ENCODE measurements around the gene HTR4. TPM values are rescaled to one million over a fixed set of nuclear protein-coding genes. Genes with fewer than 3 reads are reported as not detected.

HTR4 gene
- total RNA-seq, 4 donors from 2014 or later = 17.6 to 21.3 (median 19.9) TPM

- WGBS, 2 donors (ENCODE audit: low coverage in 1 of 2) = 30 to 40% methylated on average over 3 to 4 of the region's 4 CpGs
- DNase-seq = peak; percentile 62
- no peaks in the 10 kb centered on the region for H3K36me3 ChIP-seq
- TF ChIP-seq POLR2AphosphoS5 (IDR thresholded peaks at IDR 0.05) = no peak
- TF ChIP-seq POLR2A (IDR thresholded peaks at IDR 0.05) = no peak
- no peak for TF ChIP-seq EP300 (IDR thresholded peaks at IDR 0.05; ENCODE audit: low read depth)
- TF ChIP-seq, protein P1, sequence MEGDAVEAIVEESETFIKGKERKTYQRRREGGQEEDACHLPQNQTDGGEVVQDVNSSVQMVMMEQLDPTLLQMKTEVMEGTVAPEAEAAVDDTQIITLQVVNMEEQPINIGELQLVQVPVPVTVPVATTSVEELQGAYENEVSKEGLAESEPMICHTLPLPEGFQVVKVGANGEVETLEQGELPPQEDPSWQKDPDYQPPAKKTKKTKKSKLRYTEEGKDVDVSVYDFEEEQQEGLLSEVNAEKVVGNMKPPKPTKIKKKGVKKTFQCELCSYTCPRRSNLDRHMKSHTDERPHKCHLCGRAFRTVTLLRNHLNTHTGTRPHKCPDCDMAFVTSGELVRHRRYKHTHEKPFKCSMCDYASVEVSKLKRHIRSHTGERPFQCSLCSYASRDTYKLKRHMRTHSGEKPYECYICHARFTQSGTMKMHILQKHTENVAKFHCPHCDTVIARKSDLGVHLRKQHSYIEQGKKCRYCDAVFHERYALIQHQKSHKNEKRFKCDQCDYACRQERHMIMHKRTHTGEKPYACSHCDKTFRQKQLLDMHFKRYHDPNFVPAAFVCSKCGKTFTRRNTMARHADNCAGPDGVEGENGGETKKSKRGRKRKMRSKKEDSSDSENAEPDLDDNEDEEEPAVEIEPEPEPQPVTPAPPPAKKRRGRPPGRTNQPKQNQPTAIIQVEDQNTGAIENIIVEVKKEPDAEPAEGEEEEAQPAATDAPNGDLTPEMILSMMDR (IDR thresholded peaks at IDR 0.05) = no peak
- H3K4me1 ChIP-seq = peaks cover 0 to 19% (median 8%) of the 10 kb centered on the region in 4 donors
- in situ Hi-C loops (cut with MboI; ENCODE audit: low pct_ligation_motif_present in 1 of 4, low pct_unique_long_range_greater_than_20kb in 1 of 4, low sequenced_read_pairs in 3 of 4) (no loop called here), intact Hi-C loops (cut with DNase I; ENCODE audit: low total_unique reads) (no loop called here)
- no peak overlapping the region for H3K4me3 ChIP-seq
- no peaks in the 10 kb centered on the region for H3K9me3 ChIP-seq
- H3K27me3 ChIP-seq = no peaks in the 10 kb centered on the region
- no peak overlapping the region for H3K27ac ChIP-seq
Measured at GRCh38 chr5:148559461-148559860, 94.9 kb downstream of the HTR4 start.

GRCh38 chr5:148558892-148559291 is 95.4 kb downstream of the HTR4 start:
- TF ChIP-seq, protein P1 (IDR thresholded peaks at IDR 0.05) = no peak
- TF ChIP-seq POLR2AphosphoS5 (IDR thresholded peaks at IDR 0.05) (no peak), EP300 (IDR thresholded peaks at IDR 0.05; ENCODE audit: low read depth) (no peak), POLR2A (IDR thresholded peaks at IDR 0.05) (no peak)
- Histone ChIP-seq H3K27me3 (no peaks in the 10 kb centered on the region), H3K36me3 (no peaks in the 10 kb centered on the region), H3K9me3 (no peaks in the 10 kb centered on the region), H3K27ac (no peak overlapping the region), H3K4me1 (peaks cover 0 to 19% (median 8%) of the 10 kb centered on the region in 4 donors), H3K4me3 (no peak overlapping the region)
- WGBS, 2 donors (ENCODE audit: low coverage in 1 of 2) = 79% methylated on average over 2 of the region's 2 CpGs; no CpG with 5 or more reads in 1 of the 2 donors
- no peak for DNase-seq
- in situ Hi-C loops (cut with MboI; ENCODE audit: low pct_ligation_motif_present in 1 of 4, low pct_unique_long_range_greater_than_20kb in 1 of 4, low sequenced_read_pairs in 3 of 4) = no loop called here
- intact Hi-C loops (cut with DNase I; ENCODE audit: low total_unique reads) = no loop called here

DNA sequence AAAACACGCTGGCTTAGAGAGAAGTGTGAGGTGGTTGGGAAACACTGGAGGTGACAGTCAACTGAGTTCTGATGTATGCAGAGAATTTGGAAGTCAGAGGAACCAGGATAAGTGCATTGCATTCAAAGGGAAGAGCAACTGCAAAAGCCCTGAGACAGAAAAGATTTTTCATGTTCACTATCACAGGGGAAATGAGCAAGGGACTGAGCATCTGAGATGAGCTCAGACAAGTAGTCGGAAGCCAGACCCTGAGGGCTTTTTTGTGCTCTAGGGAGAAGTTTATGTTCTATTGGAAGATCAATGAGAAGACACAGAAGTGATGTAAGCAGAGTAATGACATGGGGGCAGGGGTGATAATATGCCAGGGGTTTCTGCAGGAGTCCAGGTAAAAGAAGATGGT is 97.5 kb downstream of the HTR4 start:
- DNase-seq = no peak
- no peak for TF ChIP-seq EP300 (IDR thresholded peaks at IDR 0.05; ENCODE audit: low read depth)
- no peak for TF ChIP-seq POLR2AphosphoS5 (IDR thresholded peaks at IDR 0.05)
- TF ChIP-seq, protein P1 (IDR thresholded peaks at IDR 0.05) = no peak
- TF ChIP-seq POLR2A (IDR thresholded peaks at IDR 0.05) = no peak
- WGBS, 2 donors (ENCODE audit: low coverage in 1 of 2) = 77 to 86% methylated on average over 2 of the region's 2 CpGs
- Histone ChIP-seq H3K4me1 (peaks cover 0 to 12% (median 4%) of the 10 kb centered on the region in 4 donors), H3K27ac (no peak overlapping the region), H3K4me3 (no peak overlapping the region), H3K36me3 (no peaks in the 10 kb centered on the region), H3K27me3 (no peaks in the 10 kb centered on the region), H3K9me3 (no peaks in the 10 kb centered on the region)
- in situ Hi-C loops (cut with MboI; ENCODE audit: low pct_ligation_motif_present in 1 of 4, low pct_unique_long_range_greater_than_20kb in 1 of 4, low sequenced_read_pairs in 3 of 4) = no loop called here
- intact Hi-C loops (cut with DNase I; ENCODE audit: low total_unique reads) = no loop called here

DNA sequence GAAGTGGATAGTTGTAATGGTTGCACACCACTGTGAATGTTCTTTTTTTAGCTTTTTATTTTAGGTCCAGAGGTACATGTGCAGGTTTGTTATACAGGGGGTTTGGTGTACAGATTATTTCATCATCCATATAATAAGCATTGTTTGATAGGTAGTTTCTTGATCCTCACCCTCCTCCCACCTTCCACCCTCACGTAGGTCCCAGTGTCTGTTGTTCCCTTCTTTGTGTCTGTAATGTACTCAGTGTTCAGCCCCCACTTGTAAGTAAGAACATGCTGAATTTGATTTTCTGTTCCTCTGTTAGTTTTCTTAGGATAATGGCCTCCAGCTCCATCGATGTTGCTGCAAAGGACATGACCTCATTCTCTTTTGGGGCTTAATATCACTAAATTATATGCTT is 99.7 kb downstream of the HTR4 start:
- Histone ChIP-seq H3K4me1 (peaks cover 0 to 1% (median under 1%) of the 10 kb centered on the region in 4 donors), H3K36me3 (no peaks in the 10 kb centered on the region), H3K4me3 (no peak overlapping the region), H3K27ac (no peak overlapping the region), H3K9me3 (no peaks in the 10 kb centered on the region), H3K27me3 (no peaks in the 10 kb centered on the region)
- TF ChIP-seq POLR2A (IDR thresholded peaks at IDR 0.05) = no peak
- no peak for TF ChIP-seq POLR2AphosphoS5 (IDR thresholded peaks at IDR 0.05)
- TF ChIP-seq, protein P1 (IDR thresholded peaks at IDR 0.05) = no peak
- TF ChIP-seq EP300 (IDR thresholded peaks at IDR 0.05; ENCODE audit: low read depth) = no peak
- DNase-seq = no peak
- in situ Hi-C loops (cut with MboI; ENCODE audit: low pct_ligation_motif_present in 1 of 4, low pct_unique_long_range_greater_than_20kb in 1 of 4, low sequenced_read_pairs in 3 of 4) = no loop called here
- WGBS, 2 donors (ENCODE audit: low coverage in 1 of 2) = 85 to 93% methylated on average over 2 of the region's 2 CpGs
- intact Hi-C loops (cut with DNase I; ENCODE audit: low total_unique reads) = no loop called here
